Panc1 (cell line): ENCODE measurements around the gene MOSMO.

Source experiments
- POLR2AphosphoS5 ChIP-seq: IDR thresholded peaks from 2 replicates; pipeline ENCODE4 v1.6.1; 2012; ENCODE audit warnings: mild to moderate bottlenecking, low read depth, low read length, moderate library complexity
- TF ChIP-seq, protein P1 (sequence below): fragments of 450-650 bp; IDR thresholded peaks from 2 replicates; pipeline ENCODE4 v1.5.1; 2017; ENCODE audit warnings: mild to moderate bottlenecking

DNA sequence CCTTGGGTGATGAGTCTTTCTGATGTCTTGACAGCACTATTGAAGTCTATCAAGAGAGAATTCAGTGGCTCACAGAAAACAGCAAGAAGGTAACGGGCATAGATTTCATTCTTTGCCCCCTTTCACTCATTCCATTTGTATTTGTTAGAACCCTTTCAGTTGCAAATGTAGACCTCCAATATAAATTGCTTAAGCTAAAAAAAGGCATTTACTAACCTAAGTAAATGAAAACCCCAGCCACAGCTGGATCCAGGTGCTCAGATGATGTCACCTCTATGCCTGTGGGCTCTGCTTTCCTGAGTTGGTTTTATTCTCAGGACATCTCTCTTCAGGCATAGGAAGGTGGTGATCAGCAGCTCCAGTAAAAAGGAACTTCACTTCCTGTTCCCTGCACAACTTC, 95.5 kb downstream of the MOSMO start:
- TF ChIP-seq, protein P1, sequence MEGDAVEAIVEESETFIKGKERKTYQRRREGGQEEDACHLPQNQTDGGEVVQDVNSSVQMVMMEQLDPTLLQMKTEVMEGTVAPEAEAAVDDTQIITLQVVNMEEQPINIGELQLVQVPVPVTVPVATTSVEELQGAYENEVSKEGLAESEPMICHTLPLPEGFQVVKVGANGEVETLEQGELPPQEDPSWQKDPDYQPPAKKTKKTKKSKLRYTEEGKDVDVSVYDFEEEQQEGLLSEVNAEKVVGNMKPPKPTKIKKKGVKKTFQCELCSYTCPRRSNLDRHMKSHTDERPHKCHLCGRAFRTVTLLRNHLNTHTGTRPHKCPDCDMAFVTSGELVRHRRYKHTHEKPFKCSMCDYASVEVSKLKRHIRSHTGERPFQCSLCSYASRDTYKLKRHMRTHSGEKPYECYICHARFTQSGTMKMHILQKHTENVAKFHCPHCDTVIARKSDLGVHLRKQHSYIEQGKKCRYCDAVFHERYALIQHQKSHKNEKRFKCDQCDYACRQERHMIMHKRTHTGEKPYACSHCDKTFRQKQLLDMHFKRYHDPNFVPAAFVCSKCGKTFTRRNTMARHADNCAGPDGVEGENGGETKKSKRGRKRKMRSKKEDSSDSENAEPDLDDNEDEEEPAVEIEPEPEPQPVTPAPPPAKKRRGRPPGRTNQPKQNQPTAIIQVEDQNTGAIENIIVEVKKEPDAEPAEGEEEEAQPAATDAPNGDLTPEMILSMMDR, result no peak
- TF ChIP-seq POLR2AphosphoS5, result no peak
